GM18868 (cell line): Measurements from ENCODE around the gene HPS4.
"Not testable (repeated sequence)": the region's sequence is repeated elsewhere in the genome, so short reads cannot be mapped to it uniquely, and the experiment has no call there.

Experiments
- ATAC-seq: cut with Tn5 transposase; IDR thresholded peaks from one replicate; pipeline ENCODE4 v1.9.1; 2021; ENCODE audit warnings: mild to moderate bottlenecking, moderate library complexity; ENCODE audit not compliant: unreplicated experiment

The HPS4 gene

DNA sequence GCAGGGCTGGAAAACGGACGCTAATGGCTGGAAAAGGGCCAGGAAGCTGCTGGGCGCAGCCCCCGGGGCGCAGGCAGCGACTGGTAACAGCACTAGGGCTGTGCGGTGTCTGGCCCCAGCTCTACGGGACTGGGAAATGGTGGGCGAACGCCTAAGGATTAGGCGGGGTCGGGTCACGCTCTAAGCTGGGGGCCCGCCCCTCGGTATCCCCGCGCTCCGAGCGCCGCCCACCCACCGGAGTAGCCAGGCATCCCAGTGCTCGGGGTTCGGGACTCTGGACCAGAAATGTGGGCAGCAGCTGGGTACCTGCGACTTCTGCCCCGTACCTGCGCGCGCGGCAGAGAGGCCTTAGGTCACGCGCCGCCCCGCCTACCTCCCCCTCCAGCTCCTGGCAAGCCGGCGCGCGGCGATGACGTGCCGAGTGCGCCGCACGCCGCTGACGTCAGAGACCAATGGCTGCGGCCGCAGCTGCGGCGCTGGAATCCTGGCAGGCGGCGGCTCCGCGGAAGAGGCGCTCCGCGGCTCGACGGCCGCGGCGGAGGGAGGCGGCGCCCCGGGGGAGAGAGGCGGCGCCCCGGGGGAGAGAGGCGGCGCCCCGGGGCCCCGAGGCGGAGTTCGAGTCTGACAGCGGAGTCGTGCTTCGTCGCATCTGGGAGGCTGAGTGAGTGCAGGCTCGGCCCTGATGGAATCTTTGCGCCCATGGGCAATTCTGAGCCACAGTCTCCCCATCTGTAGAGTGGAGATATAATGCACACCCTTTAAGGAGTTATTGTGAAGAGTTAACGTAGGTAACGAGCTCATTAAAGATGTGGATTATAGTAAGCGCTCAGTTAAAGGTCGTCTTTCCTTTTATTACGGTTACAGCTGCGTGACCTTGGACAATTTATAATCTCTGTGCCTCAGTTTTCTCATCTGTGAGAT is at the start of gene HPS4, which contains the start of gene SRRD:
HPS4 (minus strand) TSS at position 345 of the 921 bp plus-strand sequence. CDS start 2,021 bp downstream, outside the sequence.
SRRD (plus strand) TSS at position 439 of the 921 bp plus-strand sequence; CDS start at position 453, 14 bp downstream.
- peak; percentile 70 for ATAC-seq

DNA sequence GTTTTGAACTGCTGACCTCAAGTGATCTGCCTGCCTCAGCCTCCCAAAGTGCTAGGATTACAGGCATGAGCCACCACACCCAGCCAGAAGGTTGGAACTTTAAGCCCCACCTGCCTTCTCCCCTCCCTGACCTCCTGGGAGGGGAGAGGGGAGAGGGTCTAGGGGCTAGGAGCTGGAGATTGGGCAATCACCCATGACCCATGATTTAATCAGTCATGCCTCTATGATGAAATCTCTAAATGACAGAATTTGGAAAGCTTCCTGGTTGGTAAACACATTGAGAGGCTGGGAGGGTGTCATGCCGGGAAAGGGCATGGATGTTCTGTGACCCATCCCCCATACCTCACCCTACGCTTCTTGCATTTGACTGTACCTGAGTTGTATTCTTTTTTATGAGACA is 45.8 kb upstream of the HPS4 start:
- no peak for ATAC-seq

DNA sequence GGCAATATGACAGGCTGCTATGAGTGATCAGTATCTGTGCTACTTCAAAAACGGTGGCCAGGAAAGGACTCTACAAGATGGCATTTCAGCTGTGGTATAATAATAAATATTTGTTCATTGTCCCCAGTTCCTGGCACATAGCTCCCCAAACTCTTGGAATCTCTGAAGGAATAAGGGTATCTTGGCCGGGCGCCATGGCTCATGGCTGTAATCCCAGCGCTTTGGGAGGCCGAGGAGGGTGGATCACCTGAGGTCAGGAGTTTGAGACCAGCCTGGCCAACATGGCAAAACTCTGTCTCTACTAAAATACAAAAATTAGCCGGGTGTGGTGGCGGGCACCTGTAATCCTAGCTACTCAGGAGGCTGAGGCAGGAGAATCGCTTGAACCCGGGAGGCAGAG is 44.9 kb upstream of the HPS4 start:
- not testable (repeated sequence) for ATAC-seq

DNA sequence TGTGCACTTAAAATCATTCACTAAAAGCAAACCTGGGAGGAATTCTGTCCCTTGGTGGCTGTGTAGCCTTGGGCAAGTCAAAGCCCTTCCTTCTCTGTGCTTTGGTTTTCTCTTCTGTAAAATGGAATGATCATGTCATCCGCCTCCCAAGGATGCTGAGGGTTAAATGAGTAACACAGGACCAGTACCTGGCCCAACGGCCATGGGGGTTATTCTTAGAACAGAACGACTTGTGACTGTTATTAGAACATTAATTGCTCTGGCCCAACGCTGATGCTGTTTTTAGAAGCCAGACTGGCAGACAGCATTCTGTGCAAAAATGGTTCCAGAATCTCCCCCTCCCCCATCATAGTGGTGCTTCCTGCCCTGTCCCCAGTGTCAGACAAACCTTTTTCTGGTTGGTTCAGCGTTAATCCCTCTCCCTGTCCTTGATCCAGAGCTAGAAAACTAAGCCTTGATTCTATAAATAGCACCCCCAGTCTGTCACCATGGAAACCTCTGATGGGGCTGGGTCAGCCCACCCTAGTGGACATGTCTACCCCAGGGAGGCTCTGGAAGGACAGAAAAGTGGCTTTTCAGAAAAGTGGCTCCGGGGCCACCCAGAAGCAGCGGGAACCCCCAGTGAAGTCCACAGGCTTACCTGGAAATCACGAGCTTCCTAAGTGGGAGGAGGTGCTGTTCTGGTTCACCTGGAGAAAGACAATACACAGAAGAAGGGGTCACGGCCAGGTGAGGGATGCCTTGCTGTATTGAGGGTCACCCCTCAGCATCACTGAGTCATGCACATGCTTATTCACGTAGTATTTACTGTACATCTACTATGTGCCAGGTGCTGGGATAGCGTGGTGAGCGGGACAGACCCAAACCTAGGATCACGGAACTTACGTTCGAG is 44.2 kb upstream of the HPS4 start:
- ATAC-seq, result no peak

DNA sequence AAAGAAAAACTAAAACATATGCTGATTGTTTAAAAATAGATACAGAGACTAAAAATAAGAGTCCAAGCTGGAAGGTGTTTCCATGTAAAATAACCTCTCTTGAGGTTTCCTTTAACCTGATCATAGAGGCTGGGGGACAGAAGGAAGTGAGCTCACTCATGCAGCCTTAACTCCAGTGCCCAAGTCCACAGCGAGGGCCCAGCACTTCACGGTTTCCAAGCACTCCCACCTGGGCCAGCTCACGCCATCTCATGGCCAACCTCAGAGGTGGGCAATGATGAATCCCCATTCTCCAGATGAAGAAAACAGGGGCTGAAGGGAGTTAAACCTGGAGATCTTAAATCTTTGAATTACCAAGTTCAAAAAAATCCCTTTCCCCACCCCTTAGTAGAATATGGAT is 43.6 kb upstream of the HPS4 start:
- ATAC-seq, result no peak

DNA sequence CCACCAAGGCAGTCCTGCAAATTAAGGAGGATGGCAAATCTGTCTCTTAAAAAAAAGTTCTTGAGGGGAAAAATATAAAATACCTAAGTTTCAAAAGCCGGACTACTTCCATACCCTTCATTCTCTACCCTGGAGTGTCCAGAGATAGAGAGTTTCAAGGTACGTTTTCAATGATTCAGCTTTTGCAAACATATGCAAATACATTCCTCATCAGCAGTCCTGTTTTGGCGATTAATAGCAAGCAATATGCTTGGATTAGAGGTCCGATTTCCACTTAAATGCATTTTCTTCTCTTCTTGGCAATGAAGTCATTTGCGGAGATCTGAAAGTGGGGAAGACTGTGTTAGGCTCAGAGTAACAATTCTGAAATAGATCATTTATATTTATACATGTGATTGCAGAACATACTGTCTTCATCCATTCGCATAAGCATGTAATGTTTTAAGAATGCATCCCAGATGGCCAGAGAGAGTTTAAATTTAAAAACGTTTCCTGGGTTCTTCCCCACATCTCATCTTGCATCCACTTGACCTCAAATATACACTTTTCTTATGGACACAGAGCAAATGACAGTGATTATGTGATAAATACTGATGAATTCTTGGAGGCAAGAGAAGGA is 42.5 kb upstream of the HPS4 start:
- no peak for ATAC-seq

DNA sequence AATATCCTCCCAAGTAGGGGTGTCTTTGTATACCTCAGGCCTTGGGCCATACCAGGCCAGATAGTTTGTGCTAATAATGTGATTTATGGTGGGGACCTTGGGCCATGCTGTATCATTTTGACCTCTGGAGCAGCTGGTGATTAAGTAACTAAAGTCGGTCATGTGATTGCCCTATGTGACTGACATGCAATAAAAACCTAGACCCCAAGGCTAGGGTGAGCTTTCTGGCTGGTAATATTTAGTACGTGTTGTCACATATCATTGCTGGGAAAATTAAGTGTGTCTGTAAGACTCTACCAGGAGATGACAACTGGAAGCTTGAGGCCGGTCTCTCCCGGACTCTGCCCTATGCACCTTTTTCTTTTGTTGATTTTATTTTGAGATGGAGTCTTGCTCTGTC is 41.3 kb upstream of the HPS4 start:
- no peak for ATAC-seq

DNA sequence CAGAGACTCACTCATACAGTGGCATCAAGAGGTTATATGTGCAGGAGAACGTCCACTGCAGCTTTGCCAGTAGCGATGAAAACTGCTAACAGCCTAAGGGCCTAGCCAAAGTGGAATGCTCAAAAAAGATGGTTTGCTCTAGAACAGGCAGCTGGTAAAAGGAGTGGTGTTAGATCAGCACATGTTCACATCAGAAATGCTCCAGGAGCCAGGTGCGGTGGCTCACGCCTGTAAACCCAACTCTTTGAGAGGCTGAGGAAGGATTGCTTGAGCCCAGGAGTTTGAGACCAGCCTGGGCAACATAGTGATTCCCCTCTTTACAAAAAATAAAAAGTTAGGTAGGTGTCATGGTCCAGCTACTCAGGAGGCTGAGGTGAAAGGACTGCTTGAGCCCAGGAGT is 39.0 kb upstream of the HPS4 start:
- no peak for ATAC-seq

DNA sequence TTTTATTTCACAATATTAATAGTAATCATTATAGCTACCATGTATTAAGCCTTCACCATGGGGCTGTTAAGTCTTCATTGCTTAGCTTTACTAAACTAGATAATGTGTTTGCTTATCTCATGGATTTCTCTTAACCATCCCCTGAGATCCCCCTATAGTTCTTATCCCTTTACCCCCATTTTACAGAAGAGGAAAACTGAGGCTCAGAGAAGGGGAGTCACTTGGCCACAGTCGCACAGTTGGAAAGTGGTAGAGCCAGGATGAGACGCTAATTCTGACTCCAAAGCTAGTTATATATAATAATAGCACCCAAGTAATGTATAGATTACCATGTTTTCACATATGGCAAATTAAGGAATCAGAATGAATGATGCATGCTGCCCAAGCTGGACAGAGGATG is 38.4 kb upstream of the HPS4 start:
- ATAC-seq, result no peak

DNA sequence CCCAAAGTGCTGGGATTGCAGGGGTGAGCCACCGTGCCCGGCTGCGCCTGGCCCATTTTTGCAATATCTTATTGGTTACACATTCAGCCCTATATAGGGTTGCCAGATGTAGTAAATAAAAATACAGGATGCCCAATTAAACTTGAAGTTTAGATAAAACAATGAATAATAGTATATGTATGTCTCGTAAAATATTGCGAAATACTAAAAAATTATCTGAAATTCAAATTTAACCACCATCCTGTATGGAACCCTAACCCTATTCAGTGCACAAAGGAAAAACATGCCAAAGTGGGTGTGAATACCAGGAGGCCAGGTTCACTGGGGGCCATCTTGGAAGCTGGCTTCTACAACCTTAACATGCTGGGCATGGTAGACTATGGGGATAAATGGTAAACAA is 33.8 kb upstream of the HPS4 start:
- ATAC-seq, result no peak

DNA sequence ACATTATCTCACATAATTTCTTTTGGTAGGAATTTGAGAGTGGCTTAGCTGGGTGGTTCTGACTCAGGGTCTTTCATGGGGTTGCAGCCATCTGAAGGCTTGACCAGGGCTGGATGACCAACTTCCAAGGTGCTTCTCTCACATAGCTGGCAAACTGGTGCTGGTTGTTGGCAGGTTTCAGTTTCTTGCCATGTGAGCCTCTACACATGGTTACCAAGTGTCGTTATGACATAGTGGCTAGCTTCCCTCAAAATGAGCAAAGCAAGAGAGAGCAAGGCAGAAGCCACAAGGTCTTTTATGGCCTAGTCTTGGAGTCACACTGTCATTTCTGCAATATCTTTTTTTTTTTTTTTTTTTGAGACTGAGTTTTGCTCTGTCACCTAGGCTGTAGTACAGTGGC is 32.9 kb upstream of the HPS4 start:
- no peak for ATAC-seq

DNA sequence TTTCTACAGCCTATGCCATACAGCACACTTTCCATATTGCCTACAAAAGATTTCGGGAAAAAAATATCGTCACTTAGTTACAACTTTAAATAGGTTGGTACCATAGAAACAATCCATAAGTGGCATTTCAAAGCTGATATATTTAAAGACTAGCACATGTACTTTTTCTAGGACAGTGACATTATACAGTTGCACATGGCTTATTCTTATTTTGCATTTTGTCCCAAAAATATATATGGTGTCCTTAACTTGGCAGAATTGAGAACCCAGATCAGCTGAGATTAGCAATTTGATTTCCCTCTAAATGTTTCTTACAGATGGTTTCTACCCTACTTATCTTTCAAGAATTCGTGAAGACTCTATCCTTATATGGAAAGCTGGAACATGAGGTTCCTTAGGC is 32.3 kb upstream of the HPS4 start:
- no peak for ATAC-seq

DNA sequence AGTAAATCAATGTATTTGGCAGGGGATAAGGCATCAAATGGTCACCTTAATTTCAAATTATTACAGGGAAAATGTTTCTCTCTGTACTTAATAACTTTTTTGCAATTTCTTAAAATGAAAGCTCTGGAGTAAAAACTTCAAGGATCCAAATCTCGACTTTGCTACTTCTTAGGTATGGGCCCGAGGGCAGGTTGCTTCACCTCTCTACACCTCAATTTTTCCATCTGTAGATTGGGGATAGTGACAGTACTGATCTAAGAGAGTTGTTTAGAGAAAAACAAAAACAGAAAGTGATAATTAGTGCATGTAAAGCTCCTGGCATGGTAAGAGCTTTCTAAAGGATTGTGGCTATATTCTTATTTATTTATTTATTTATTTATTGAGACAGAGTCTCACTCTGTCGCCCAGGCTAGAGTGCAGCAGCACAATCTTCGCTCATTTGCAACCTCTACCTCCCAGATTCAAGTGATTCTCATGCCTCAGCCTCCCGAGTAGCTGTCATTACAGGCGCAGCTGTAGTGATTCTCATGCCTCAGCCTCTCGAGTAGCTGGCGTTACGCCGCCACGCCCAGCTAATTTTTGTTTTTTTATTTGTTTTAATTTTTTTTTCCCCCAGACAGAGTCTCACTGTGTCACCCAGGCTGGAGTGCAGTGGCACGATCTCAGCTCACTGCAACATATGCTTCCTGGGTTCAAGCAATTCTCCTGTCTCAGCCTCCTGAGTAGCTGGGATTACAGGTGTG is 31.0 kb upstream of the HPS4 start:
- ATAC-seq, result no peak

DNA sequence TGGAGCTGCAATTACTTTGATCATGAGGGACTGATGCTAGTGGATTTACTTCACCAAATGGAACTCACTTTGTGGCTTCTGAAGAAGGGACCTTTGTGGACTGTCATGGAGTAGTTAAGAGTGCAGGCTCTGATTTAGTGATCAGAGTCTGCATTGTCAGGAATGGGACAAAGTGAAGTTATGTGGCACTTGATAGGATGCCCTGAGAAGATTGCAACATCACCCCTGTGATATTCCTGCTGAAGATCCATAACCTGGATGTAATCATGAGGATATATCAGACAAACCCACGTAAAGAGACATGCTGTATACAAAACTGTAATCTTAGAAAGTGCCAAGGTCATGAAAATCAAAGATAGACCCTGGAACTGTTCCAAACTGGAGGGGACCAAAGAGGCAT is 30.3 kb upstream of the HPS4 start:
- ATAC-seq, result no peak

DNA sequence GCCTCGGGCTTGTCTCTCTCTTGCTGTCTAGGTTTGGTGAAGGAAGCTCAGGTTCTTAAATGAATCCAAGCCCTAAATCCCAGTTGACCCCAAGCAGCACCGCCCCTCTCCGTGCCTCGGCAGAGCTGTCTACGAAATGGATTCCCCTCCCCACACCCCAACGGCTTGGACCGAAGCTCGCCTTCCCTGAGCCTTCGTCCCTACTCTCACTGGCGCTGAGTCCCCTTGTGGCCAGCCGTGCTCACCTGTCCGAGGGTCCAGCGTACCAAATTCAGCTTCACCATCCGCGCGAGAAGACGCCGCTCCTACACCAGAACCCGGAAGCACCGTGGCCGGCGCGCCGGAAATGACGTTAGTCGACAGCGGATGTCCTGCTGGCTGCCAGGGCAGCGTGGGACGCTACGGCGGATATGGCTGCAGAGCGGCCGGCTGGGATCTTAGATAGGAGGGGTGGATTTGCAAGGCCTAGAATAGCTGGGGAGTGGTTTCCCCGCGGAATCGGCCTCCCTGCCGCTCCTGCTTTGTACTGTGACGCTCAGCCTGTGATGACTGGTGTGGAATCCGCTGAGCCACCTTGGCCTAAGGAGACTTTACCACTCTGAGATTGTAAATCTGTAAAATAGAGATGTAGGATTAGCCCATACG is 28.7 kb upstream of the HPS4 start, which contains the start of gene TFIP11:
TFIP11 (minus strand) TSS at position 325 of the 645 bp plus-strand sequence. CDS start 2,201 bp downstream, outside the sequence.
- peak; percentile 86 for ATAC-seq

DNA sequence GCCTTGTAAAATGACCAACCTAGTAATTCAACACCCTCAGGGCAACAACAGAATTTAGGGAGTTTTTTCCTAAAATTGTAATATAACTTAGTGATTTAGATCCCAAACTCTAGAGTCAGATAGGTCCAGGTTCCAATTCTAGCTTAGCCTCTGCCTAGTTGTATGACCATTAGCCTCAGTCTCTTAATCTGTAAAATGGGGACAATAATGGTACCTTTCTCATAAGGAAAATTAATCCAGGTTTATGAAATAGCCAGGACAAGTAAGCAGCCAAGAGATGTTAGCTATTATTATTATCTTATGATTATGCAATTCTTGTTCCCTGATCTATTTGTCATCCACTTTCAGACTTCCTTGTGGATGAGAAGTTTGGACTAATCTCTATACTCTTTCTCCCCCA is 24.6 kb upstream of the HPS4 start:
- ATAC-seq, result no peak

DNA sequence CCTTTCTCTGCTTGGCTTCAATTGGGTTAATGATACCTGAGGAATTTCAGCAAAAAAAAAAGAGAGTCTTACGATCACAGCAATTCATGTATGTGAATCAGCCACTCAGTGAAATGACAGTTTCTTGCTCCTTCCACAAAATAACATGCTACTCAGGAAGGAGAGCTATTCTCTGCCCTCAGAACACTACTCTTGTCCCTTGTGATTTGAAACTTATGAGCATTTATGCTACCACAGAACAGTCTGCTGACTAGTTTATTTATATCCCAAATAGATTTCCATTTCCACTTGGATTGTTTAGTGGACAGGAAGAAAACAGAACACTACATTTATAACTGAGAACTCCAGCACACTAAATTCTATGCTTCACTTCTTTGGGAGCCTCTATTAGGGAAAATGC is 20.2 kb upstream of the HPS4 start:
- no peak for ATAC-seq

DNA sequence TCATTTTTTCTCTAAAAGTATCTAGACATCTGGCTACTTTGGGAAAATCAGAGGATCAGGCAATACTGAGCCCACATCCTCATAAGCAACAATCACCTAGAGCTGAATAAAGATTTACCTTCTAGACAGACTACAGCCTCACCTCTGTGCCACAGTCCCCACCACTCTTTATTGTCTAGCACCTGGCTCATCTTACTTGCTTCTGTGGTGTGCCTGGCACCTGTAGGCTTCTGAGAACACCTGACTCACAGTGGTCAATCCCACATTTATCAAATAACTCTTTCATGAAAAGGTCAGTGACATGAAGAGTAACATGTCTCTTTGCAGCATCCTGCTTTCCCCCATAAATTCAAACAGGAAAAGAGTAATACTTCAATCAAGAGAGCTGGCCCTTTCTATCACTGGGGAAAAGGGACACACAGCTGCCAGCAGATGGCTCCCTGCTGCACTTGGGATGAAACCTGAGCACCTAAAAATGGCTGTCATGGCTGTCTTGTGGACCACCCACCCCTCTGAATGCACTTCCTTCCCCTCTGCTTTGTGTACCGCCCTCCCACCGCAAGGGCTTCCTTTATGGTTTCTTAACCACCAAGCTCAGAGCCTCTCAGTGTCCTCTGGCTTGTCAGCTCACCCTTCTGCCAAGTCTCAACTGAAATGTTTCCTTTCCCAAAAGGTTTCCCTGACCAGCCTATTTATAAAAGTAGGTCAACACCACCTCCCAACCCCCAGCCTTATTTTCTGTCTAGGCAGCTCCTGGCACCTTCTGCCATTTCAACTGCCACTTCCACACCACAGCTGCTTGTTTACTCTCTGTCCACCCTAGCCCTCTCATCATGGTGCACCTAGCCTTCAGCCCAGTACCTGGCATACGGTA is 19.3 kb upstream of the HPS4 start:
- no peak for ATAC-seq

DNA sequence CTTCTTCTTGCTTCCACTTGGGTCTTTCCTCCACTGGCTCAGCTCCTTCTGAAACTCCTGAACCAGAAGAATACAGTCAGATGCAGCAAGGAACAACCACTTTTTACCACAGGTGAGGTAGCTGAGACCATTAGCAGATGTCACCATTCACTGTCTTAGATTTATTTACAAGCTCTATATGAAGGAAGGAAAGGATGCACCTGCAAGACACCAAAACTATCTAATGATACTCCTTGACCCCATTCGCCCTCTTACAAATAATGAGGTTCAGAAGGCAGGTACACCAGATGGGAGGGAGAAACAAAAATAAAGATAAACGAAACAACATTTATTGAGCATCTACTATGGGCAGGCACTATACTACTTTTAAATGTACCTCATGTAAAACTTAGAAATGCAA is 18.4 kb upstream of the HPS4 start:
- no peak for ATAC-seq
